ENCODE results near the gene MSI2.

The MSI2 gene

DNA sequence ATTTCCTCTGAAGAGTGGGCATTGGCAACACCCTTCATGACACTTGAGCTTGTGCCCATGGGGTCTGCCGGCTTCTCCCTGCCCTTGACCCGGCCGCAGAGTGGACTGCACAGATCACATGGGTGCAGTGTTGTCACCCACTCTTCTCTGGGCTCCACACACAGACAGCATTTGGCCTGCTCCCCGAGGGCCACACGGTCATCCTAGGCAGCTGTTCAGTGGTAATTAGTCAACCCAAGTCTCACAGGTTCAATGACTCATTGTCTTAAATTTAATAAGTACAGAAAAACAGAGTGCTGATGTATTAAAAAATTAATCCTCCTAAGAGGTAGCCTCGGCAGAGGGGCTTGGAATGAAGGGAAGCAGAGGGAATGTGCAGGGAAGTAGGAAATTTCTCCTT is 204.8 kb downstream of the MSI2 start:
- DNase-seq (ENCODE audit: low spot score), result peak; percentile 68

- DNase-seq (ENCODE audit: low spot score), result no peak
Observed at GRCh38 chr17:57462007-57462579, 205.8 kb downstream of the MSI2 start.

DNA sequence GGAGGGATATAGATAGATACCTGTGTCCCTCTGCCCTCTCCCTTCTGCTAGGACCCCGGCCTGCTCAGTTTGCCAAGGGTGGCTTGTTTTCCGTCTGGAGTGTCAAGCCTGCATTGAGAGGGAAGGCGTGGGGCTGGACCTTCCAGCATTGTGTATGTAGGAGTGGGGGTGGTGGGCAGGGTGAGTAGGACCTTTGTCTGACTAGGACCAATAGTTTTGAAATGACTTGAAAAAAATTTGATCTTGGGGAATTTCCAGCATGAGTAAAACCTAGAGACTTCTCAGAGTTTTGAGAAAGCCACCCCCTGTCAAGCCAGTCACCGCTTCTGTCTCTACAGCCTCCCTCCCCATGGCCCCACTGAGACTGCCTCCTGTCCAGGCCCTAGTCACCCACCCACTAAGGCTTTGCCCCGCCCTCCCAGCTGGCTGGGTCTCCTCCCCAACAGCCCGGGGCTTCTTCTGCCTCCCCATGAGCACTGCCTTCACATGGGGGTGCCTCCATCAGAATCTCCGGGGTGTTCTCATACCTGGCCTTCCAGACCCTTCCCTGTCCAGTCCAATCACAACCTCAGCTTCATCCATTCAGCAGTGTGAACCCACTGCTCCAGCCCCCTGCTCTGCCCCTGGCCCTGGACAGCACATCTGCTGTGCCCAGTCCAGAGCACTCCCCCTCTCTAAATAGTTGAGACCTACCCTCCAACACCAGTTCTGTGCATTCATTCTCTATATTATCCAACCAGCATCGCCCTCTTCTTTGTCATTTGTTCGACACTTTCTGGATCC is 207.0 kb downstream of the MSI2 start:
- DNase-seq (ENCODE audit: low spot score), result peak; percentile 96

GRCh38 chr17:57464191-57464864 is 208.0 kb downstream of the MSI2 start:
- no peak for DNase-seq (ENCODE audit: low spot score)

GRCh38 chr17:57465610-57466009 is 209.3 kb downstream of the MSI2 start:
- DNase-seq (ENCODE audit: low spot score), result no peak

DNA sequence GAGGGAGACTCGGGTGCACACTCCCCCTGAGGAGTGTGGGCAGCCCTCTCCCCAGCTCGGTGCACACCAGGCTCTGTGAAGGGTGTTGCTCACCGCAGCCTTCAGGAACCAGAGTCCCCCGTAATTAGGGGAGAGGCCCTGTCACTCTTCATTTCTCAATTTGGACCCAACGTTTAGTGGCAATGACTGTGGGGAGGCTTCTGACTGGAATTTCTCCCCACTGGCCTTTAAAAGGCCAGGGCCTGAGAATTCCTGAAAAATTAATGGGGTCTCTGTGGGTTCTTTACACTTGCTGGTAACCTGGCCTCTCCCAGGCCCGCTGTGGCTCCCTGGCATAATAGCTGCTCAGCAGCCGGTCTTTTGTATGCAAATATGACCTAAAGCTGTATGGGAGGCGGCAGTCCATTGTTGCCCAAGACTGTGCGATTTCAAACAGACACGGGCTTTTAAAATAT is 209.7 kb downstream of the MSI2 start:
- DNase-seq (ENCODE audit: low spot score), result no peak

DNA sequence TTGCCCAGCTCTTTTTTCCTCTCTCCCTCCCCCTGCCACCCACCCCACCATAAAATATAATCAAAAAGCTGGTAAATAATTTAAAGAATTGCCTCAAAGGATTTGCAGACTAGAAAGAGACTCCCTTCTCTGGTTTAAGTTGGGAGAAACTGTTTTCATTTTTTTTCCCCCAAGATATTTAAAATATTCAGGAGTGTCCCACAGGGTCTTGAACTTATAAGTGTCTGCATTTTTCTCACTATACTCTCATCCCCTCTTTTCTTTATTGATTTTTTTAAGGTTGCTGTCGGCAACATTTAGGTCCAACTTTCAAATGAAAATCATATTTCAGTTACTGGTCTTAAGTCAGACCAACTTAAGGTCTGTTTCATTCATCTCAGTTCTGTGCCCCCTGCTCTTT is 210.2 kb downstream of the MSI2 start:
- no peak for DNase-seq (ENCODE audit: low spot score)

- no peak for DNase-seq (ENCODE audit: low spot score)
Observed at GRCh38 chr17:57467226-57467625, 210.9 kb downstream of the MSI2 start.

DNA sequence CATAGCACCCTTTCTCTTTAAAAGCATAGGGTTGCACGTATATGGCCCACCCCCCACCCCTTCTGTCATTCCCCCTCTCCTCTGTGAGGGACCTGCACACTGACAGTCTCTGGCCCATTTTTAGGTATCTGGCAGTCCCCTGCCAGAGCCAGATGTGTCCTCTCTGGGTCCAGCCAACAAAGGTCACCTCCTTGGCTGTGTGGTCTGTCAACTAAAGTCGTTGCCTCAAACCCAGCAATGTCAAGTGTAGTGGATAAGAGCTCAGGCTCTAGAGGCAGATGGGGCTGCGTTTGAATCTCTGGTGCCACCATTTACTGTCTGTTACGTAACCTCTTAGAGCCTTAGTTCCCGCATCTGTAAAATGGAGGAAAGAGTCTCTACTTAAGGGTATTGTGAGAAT is 211.5 kb downstream of the MSI2 start:
- DNase-seq (ENCODE audit: low spot score), result no peak

DNA sequence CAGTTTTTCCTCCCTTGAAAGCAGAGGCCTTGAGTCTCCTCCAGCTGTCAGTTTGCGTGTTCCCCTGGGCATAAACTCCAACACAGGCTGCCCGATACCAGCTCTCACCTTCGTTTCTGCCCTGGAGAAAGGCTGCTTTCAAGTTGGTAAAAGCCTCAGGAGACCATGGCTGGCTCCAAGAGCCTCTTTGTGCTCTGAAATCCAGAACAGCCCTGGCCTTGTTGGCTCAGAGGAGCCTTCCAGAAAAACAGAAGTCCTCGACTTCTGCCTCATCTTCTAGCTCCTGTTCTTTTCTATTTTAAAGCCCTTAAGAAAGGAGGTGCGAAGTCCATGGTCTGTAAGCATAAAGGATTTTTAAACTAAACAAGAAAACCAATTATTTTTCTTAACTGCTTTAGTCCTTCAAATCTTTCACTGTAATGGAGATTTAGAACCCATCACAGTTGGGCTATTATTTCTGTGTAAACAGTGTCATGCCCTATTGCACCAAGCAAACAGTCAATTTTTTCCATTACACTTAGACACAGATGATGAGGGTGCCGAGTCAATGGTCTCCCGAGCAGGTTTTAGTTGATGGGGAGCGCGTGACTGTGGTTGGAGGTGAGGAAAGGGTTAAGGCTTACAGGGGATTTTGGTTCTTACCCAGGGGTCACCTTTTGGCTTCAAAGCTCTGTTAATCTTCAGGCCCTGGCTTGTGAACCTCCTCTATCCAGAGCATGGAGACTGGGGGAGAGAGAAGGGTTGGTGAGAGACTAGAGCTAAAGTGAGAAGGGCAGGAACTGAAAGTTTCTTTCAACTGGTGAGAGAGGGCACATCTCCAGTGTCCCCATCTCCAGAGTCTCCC is 212.8 kb downstream of the MSI2 start:
- DNase-seq (ENCODE audit: low spot score), result no peak

DNA sequence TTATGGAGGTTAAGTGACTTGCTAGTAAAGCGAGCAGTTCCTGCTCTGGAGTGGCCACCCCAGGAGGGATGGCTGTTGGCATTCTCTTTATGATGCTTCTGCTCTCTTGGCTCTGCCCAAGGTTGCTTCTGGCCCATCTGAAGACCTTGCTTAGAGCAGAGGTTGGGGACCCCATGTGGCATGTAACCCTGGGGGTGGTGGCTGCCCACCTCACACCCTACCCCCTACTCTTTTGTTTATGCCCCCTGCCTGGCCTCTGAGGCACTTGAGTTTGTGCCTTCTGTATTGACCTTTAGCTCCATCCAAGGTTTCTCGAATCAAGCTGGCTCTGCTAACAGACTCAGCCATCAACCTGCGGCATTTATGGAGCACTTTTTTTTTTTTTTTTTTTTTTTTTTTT is 214.6 kb downstream of the MSI2 start:
- no peak for DNase-seq (ENCODE audit: low spot score)

DNA sequence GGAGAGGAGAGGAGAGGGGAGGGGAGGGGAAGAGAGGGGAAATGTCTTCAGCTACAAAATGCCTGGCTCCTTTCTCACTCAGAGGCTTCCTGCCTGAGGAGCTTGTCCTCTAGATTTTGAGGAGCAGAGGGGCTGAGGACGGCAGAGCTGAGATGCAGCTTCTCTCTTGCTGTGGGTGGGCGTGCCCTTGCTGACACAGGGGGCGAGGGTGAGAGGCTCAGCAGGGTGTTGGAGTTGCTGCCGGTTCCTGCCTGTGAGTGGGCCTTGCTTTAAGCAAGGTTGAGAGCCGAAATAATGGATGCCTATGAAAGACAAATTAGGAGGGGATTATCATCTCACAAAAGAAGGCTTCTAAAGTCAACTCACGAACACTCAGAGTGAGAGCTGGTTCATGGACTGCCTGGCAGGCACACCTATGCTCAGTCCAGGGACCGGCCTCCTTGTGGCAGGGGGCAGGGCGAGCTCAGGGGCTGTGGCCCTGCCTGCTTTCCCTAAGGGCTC is 215.6 kb downstream of the MSI2 start:
- DNase-seq (ENCODE audit: low spot score), result no peak

- no peak for DNase-seq (ENCODE audit: low spot score)
Observed at GRCh38 chr17:57475796-57476195, 219.5 kb downstream of the MSI2 start.

DNA sequence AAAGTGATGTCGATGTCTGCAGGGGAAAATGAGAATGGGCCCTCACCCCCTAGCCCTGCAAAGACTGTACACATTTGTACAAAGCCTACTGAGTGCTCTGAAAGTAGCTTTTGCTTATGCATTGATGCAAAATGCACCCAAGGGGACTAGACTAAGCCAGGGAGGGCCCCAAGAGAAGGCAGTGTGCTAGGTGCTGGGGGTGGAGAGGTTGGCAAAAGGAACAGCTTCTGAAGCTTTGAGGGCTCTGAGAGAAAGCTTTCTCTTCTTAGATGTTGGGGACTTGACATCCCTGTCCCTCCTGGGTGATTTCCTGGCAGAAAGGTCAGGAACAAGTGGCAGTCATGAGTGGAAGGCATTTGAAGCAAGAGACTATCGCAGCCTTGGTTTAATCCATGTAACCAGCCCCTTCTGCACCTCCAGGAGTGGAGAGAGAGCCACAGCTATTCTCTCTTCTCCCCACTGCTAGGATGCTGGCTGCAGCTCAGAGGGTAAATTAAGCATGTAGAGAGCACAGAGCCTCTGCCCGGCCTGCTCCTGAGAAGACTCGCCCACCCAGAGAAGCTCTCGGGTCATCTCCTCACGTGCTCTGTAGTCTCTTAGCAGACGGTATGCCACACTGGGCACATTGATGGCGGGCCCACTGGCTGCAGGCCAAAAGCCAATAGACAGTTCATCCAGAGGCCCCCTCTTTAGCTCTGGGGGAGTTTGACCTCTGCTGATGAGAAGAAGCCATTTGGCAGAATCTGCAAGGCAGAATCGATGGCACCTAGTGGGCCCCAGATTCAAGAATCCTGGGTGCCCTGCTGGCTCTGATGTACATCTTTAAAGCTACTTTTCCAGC is 221.4 kb downstream of the MSI2 start:
- no peak for DNase-seq (ENCODE audit: low spot score)

DNA sequence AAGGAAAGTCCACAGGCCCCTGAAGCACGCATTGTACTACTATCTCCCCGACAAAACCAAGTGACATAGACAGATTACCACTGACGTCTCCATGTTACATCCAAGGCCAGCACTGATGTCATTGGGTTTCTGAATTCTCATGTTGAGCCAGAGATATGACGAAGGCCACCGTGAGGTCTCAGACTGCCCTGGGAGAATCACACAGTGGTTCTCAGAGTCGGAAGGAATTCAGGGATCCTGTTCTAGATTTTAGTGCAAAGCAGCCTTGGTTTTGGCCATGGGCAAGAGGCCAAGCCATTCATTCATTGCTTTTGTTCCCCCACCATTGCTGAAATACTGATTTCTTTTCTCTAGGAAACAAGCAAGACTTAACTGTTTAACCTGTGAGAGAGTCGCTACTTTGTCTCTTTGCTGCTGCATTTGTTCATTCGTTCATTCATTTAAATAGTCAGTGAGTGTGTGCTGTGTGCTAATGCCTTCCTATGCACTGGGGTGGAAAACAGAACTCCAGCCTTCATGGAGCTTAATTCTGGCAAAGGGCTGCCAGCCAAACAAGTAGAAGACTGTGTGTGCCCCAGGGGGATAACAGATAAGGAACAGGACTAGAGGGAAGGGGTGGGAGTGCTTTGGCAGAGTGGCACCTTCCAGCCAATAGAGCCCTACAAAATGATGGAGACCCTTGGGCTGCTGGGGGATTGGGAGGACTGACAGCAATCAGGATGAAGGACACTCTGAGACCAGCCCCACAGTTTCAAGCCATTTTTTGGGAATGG is 222.3 kb downstream of the MSI2 start:
- DNase-seq (ENCODE audit: low spot score), result no peak

GRCh38 chr17:57480438-57481196 is 224.3 kb downstream of the MSI2 start:
- DNase-seq (ENCODE audit: low spot score), result no peak

DNA sequence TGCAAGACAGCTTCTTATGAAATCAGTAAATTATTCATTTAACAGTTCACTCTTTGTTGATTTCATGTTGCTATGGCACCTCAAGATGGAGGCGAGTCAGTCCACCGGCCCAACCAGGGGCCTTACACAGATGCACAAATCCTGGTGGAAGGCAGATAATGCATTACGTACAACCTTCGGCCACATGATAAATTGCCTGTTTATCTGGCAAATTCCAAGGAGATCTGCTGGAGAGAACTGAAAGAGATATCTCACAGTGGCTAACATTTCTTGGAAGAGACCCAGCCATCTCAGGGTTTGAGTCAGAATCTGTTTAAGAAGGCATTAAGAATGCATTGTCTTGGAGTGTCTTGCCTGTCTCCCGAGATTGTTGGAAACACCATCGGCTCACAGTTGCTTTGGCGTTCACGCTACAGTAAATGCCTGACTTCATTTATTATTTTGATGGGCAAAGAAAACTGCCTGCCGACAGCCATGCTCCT is 225.6 kb downstream of the MSI2 start:
- no peak for DNase-seq (ENCODE audit: low spot score)

- DNase-seq (ENCODE audit: low spot score), result no peak
Observed at GRCh38 chr17:57482657-57483056, 226.3 kb downstream of the MSI2 start.

GRCh38 chr17:57484081-57484666 is 227.9 kb downstream of the MSI2 start:
- DNase-seq (ENCODE audit: low spot score), result no peak

Data from activated CD4-positive, alpha-beta T cell treated with anti-CD3 and anti-CD28 coated beads, Interleukin-2, Interleukin-4, amounts not matched to agents 100 ng/mL and 50 ng/mL, durations not matched to agents 16 hours and 8 hours (primary cell).